HS-27A (cell line): ENCODE results near the gene ENDOV.

Experiments
- DNase-seq: peaks from one replicate; pipeline ENCODE4 v3.0.0-alpha.2; 2012; ENCODE audit warnings: low read depth, missing footprints

The ENDOV gene

GRCh38 chr17:80485846-80486245 is 70.9 kb downstream of the ENDOV start:
- no peak for DNase-seq

- DNase-seq: no peak
These were observed 71.7 kb downstream of the ENDOV start for GRCh38 chr17:80486692-80487091.

- DNase-seq: no peak
These were observed 72.5 kb downstream of the ENDOV start for GRCh38 chr17:80487511-80487910.
